Measurements from ENCODE around the gene TROAP.

Gene TROAP

GRCh38 chr12:49348781-49349180 is 25.7 kb downstream of the TROAP start:
- no peaks in the 10 kb centered on the region for H3K36me3 ChIP-seq (ENCODE audit: control insufficient read depth, insufficient read depth, low read length)
- H3K9me3 ChIP-seq (ENCODE audit: control insufficient read depth, low read length): no peaks in the 10 kb centered on the region
- H3K4me1 ChIP-seq (ENCODE audit: control insufficient read depth, insufficient read depth, low read length): peaks cover 47% of the 10 kb centered on the region
- peaks cover 42% of the 10 kb centered on the region for H3K27me3 ChIP-seq (ENCODE audit: control insufficient read depth, insufficient read depth, low read length)
- H3K4me3 ChIP-seq (ENCODE audit: low read length): peak overlapping the region; percentile 15
- H3K9ac ChIP-seq (ENCODE audit: low read length): peak overlapping the region; percentile 67

- H3K9me3 ChIP-seq (ENCODE audit: control insufficient read depth, low read length): no peaks in the 10 kb centered on the region
- peaks cover 44% of the 10 kb centered on the region for H3K4me1 ChIP-seq (ENCODE audit: control insufficient read depth, insufficient read depth, low read length)
- no peaks in the 10 kb centered on the region for H3K36me3 ChIP-seq (ENCODE audit: control insufficient read depth, insufficient read depth, low read length)
- H3K9ac ChIP-seq (ENCODE audit: low read length): no peak overlapping the region
- peaks cover 37% of the 10 kb centered on the region for H3K27me3 ChIP-seq (ENCODE audit: control insufficient read depth, insufficient read depth, low read length)
- no peak overlapping the region for H3K4me3 ChIP-seq (ENCODE audit: low read length)
Measured at GRCh38 chr12:49349266-49349665, 26.2 kb downstream of the TROAP start.

GRCh38 chr12:49352351-49352750 is 29.3 kb downstream of the TROAP start:
- no peak overlapping the region for H3K4me3 ChIP-seq (ENCODE audit: low read length)
- peaks cover 24% of the 10 kb centered on the region for H3K4me1 ChIP-seq (ENCODE audit: control insufficient read depth, insufficient read depth, low read length)
- no peaks in the 10 kb centered on the region for H3K9me3 ChIP-seq (ENCODE audit: control insufficient read depth, low read length)
- H3K27me3 ChIP-seq (ENCODE audit: control insufficient read depth, insufficient read depth, low read length): peaks cover 8% of the 10 kb centered on the region
- H3K9ac ChIP-seq (ENCODE audit: low read length): no peak overlapping the region
- no peaks in the 10 kb centered on the region for H3K36me3 ChIP-seq (ENCODE audit: control insufficient read depth, insufficient read depth, low read length)

GRCh38 chr12:49355913-49356312 is 32.9 kb downstream of the TROAP start:
- H3K36me3 ChIP-seq (ENCODE audit: control insufficient read depth, insufficient read depth, low read length): no peaks in the 10 kb centered on the region
- H3K27me3 ChIP-seq (ENCODE audit: control insufficient read depth, insufficient read depth, low read length): no peaks in the 10 kb centered on the region

GRCh38 chr12:49357103-49357678 is 34.1 kb downstream of the TROAP start:
- no peaks in the 10 kb centered on the region for H3K9me3 ChIP-seq (ENCODE audit: control insufficient read depth, low read length)
- no peaks in the 10 kb centered on the region for H3K27me3 ChIP-seq (ENCODE audit: control insufficient read depth, insufficient read depth, low read length)
- no peak overlapping the region for H3K4me3 ChIP-seq (ENCODE audit: low read length)
- no peaks in the 10 kb centered on the region for H3K4me1 ChIP-seq (ENCODE audit: control insufficient read depth, insufficient read depth, low read length)
- no peak overlapping the region for H3K9ac ChIP-seq (ENCODE audit: low read length)
- H3K36me3 ChIP-seq (ENCODE audit: control insufficient read depth, insufficient read depth, low read length): no peaks in the 10 kb centered on the region

More at GRCh38 chr12:49355913-49356312, 32.9 kb downstream of the TROAP start:
- no peak overlapping the region for H3K9ac ChIP-seq (ENCODE audit: low read length)
- no peaks in the 10 kb centered on the region for H3K4me1 ChIP-seq (ENCODE audit: control insufficient read depth, insufficient read depth, low read length)
- H3K4me3 ChIP-seq (ENCODE audit: low read length): no peak overlapping the region
- H3K9me3 ChIP-seq (ENCODE audit: control insufficient read depth, low read length): no peaks in the 10 kb centered on the region

GRCh38 chr12:49358483-49359141 is 35.6 kb downstream of the TROAP start:
- Histone ChIP-seq H3K4me1 (ENCODE audit: control insufficient read depth, insufficient read depth, low read length) (no peaks in the 10 kb centered on the region), H3K27me3 (ENCODE audit: control insufficient read depth, insufficient read depth, low read length) (no peaks in the 10 kb centered on the region), H3K4me3 (ENCODE audit: low read length) (no peak overlapping the region), H3K9me3 (ENCODE audit: control insufficient read depth, low read length) (no peaks in the 10 kb centered on the region), H3K36me3 (ENCODE audit: control insufficient read depth, insufficient read depth, low read length) (no peaks in the 10 kb centered on the region), H3K9ac (ENCODE audit: low read length) (no peak overlapping the region)

GRCh38 chr12:49359671-49360070 is 36.6 kb downstream of the TROAP start:
- Histone ChIP-seq H3K36me3 (ENCODE audit: control insufficient read depth, insufficient read depth, low read length) (no peaks in the 10 kb centered on the region), H3K4me1 (ENCODE audit: control insufficient read depth, insufficient read depth, low read length) (no peaks in the 10 kb centered on the region), H3K9ac (ENCODE audit: low read length) (no peak overlapping the region), H3K27me3 (ENCODE audit: control insufficient read depth, insufficient read depth, low read length) (no peaks in the 10 kb centered on the region), H3K9me3 (ENCODE audit: control insufficient read depth, low read length) (no peaks in the 10 kb centered on the region), H3K4me3 (ENCODE audit: low read length) (no peak overlapping the region)

- Histone ChIP-seq H3K9ac (ENCODE audit: low read length) (no peak overlapping the region), H3K4me3 (ENCODE audit: low read length) (no peak overlapping the region), H3K36me3 (ENCODE audit: control insufficient read depth, insufficient read depth, low read length) (no peaks in the 10 kb centered on the region), H3K9me3 (ENCODE audit: control insufficient read depth, low read length) (no peaks in the 10 kb centered on the region), H3K27me3 (ENCODE audit: control insufficient read depth, insufficient read depth, low read length) (no peaks in the 10 kb centered on the region), H3K4me1 (ENCODE audit: control insufficient read depth, insufficient read depth, low read length) (no peaks in the 10 kb centered on the region)
Measured at GRCh38 chr12:49362077-49362476, 39.0 kb downstream of the TROAP start.

- H3K4me3 ChIP-seq (ENCODE audit: low read length): no peak overlapping the region
- H3K9me3 ChIP-seq (ENCODE audit: control insufficient read depth, low read length): no peaks in the 10 kb centered on the region
- no peaks in the 10 kb centered on the region for H3K36me3 ChIP-seq (ENCODE audit: control insufficient read depth, insufficient read depth, low read length)
- no peaks in the 10 kb centered on the region for H3K27me3 ChIP-seq (ENCODE audit: control insufficient read depth, insufficient read depth, low read length)
- H3K9ac ChIP-seq (ENCODE audit: low read length): no peak overlapping the region
- H3K4me1 ChIP-seq (ENCODE audit: control insufficient read depth, insufficient read depth, low read length): peaks cover 5% of the 10 kb centered on the region
Measured at GRCh38 chr12:49364989-49365388, 41.9 kb downstream of the TROAP start.

- peaks cover 5% of the 10 kb centered on the region for H3K4me1 ChIP-seq (ENCODE audit: control insufficient read depth, insufficient read depth, low read length)
- no peak overlapping the region for H3K9ac ChIP-seq (ENCODE audit: low read length)
- H3K4me3 ChIP-seq (ENCODE audit: low read length): no peak overlapping the region
- no peaks in the 10 kb centered on the region for H3K9me3 ChIP-seq (ENCODE audit: control insufficient read depth, low read length)
- no peaks in the 10 kb centered on the region for H3K36me3 ChIP-seq (ENCODE audit: control insufficient read depth, insufficient read depth, low read length)
- no peaks in the 10 kb centered on the region for H3K27me3 ChIP-seq (ENCODE audit: control insufficient read depth, insufficient read depth, low read length)
Measured at GRCh38 chr12:49365542-49365941, 42.5 kb downstream of the TROAP start.

GRCh38 chr12:49366096-49366651 is 43.1 kb downstream of the TROAP start:
- peak overlapping the region; percentile 80 for H3K4me3 ChIP-seq (ENCODE audit: low read length)
- H3K9ac ChIP-seq (ENCODE audit: low read length): peak overlapping the region; percentile 89
- no peaks in the 10 kb centered on the region for H3K9me3 ChIP-seq (ENCODE audit: control insufficient read depth, low read length)
- peaks cover 5% of the 10 kb centered on the region for H3K4me1 ChIP-seq (ENCODE audit: control insufficient read depth, insufficient read depth, low read length)
- no peaks in the 10 kb centered on the region for H3K36me3 ChIP-seq (ENCODE audit: control insufficient read depth, insufficient read depth, low read length)
- no peaks in the 10 kb centered on the region for H3K27me3 ChIP-seq (ENCODE audit: control insufficient read depth, insufficient read depth, low read length)

GRCh38 chr12:49366652-49367380 is 43.8 kb downstream of the TROAP start:
- H3K27me3 ChIP-seq (ENCODE audit: control insufficient read depth, insufficient read depth, low read length): no peaks in the 10 kb centered on the region
- no peaks in the 10 kb centered on the region for H3K9me3 ChIP-seq (ENCODE audit: control insufficient read depth, low read length)
- no peaks in the 10 kb centered on the region for H3K36me3 ChIP-seq (ENCODE audit: control insufficient read depth, insufficient read depth, low read length)
- H3K4me3 ChIP-seq (ENCODE audit: low read length): peak overlapping the region; percentile 80
- H3K9ac ChIP-seq (ENCODE audit: low read length): peak overlapping the region; percentile 89
- H3K4me1 ChIP-seq (ENCODE audit: control insufficient read depth, insufficient read depth, low read length): peaks cover 5% of the 10 kb centered on the region

All from mucosa of stomach (tissue), 1 donor.